Medulla oblongata (tissue), 1 donor: Measurements from ENCODE around the gene PNPLA2.

Source experiments
- DNase-seq: peaks from one replicate; pipeline ENCODE4 v3.0.0-alpha.2; 2015; ENCODE audit errors: extremely low spot score

PNPLA2 gene

GRCh38 chr11:818396-819128 is at the start of gene PNPLA2:
PNPLA2 (plus strand) TSS chr11:818914; CDS start chr11:819719, 805 bp downstream.
- no peak for DNase-seq

- no peak for DNase-seq
These were observed 48.6 kb upstream of the PNPLA2 start for GRCh38 chr11:769887-770641.

GRCh38 chr11:770642-771616 is 47.8 kb upstream of the PNPLA2 start:
- DNase-seq, result no peak

- DNase-seq, result no peak
These were observed 47.0 kb upstream of the PNPLA2 start for GRCh38 chr11:771617-772204.

- DNase-seq, result peak; percentile 97
These were observed 46.0 kb upstream of the PNPLA2 start for GRCh38 chr11:772429-773390.

GRCh38 chr11:773425-773824 is 45.3 kb upstream of the PNPLA2 start:
- DNase-seq, result no peak

- DNase-seq, result no peak
These were observed 44.9 kb upstream of the PNPLA2 start for GRCh38 chr11:773830-774229.

- no peak for DNase-seq
These were observed 43.7 kb upstream of the PNPLA2 start for GRCh38 chr11:774873-775592.

GRCh38 chr11:776263-776560 is 42.5 kb upstream of the PNPLA2 start:
- no peak for DNase-seq

- DNase-seq, result no peak
These were observed 42.0 kb upstream of the PNPLA2 start for GRCh38 chr11:776561-777287.

- peak; percentile 89 for DNase-seq
These were observed 41.1 kb upstream of the PNPLA2 start, which contains the start of gene GATD1 for GRCh38 chr11:777288-778255. GATD1 (minus strand) TSS chr11:777487; CDS start chr11:777462, 25 bp downstream.

GRCh38 chr11:778976-779954 is 39.4 kb upstream of the PNPLA2 start:
- DNase-seq, result no peak

GRCh38 chr11:779955-780532 is 38.7 kb upstream of the PNPLA2 start:
- DNase-seq, result no peak

GRCh38 chr11:782264-783174 is 36.2 kb upstream of the PNPLA2 start:
- DNase-seq, result no peak

- DNase-seq, result peak; percentile 81
These were observed 35.1 kb upstream of the PNPLA2 start for GRCh38 chr11:783581-784015.
